OCI-LY1 (cell line): Measurements from ENCODE around the gene MEAK7.

Experiments used
- CTCF ChIP-seq: fragments of 200-600 bp; sonication (generic), shearing (Covaris generic); IDR thresholded peaks from 2 replicates; pipeline ENCODE4 v1.5.1; 2017; ENCODE audit warnings: mild to moderate bottlenecking, antibody characterized with exemption, low read length, moderate library complexity, mixed read lengths
- EZH2 ChIP-seq: fragments of 200-600 bp; sonication (generic), shearing (Covaris generic); IDR thresholded peaks from 2 replicates; pipeline ENCODE4 v1.8.0; 2017; ENCODE audit warnings: borderline replicate concordance, mixed run types, mild to moderate bottlenecking, antibody characterized with exemption, low read length, moderate library complexity, mixed read lengths

GRCh38 chr16:84489131-84489530 is 15.3 kb downstream of the MEAK7 start:
- TF ChIP-seq CTCF (no peak), EZH2 (no peak)
